HepG2 (cell line): ENCODE data around the gene LCE7A. TPM values are rescaled to one million over a fixed set of nuclear protein-coding genes. Genes with fewer than 3 reads are reported as not detected.

Experiments used
- ATAC-seq: fragments of 200-7000 bp; cut with Tn5 transposase; 3 replicates; pipeline ENCODE4 v1.9.1; 2020; ENCODE audit warnings: mild to moderate bottlenecking, moderate library complexity
- BruUV-seq: library from RNA; stranded (reverse); fragments of 400-500 nt; replicated peaks from 2 replicates; lab custom pipeline; 2021; lab: Mats Ljungman, UMichigan
- CTCF ChIA-PET: fragments of 300-600 bp; formaldehyde crosslinking; extraction: SDS; loops from one replicate; lab custom pipeline; 2021; ENCODE audit warnings: low total read pairs, inconsistent platforms, low intra/inter-chr PET ratio; lab: Yijun Ruan, JAX
- POLR2A ChIA-PET: fragments of 350-600 bp; sonication (Branson Sonifier 250); formaldehyde crosslinking; loops from one replicate; lab custom pipeline; 2020; ENCODE audit warnings: antibody characterized with exemption, inconsistent platforms; lab: Yijun Ruan, JAX
- DNase-seq: peaks from one replicate; pipeline ENCODE4 v3.0.0-alpha.2; 2015; ENCODE audit warnings: low spot score
- FAIRE-seq: peaks from 3 replicates; lab custom pipeline; 2011; peaks lifted over from hg19 to GRCh38; lab: Jason Lieb, UNC
- H2AFZ ChIP-seq: one replicate; pipeline ENCODE4 v1.6.1; 2011; ENCODE audit warnings: low read length, inconsistent platforms
- H3K27ac ChIP-seq: fragments of 300-600 bp; 3 replicates; pipeline ENCODE4 v1.8.0; 2011; ENCODE audit warnings: mixed run types, mild to moderate bottlenecking, mixed read lengths, low read length, inconsistent platforms; ENCODE audit not compliant: insufficient read depth; ENCODE audit errors: extremely low read length
- H3K27me3 ChIP-seq, 2 experiments: fragments of 200-600 bp in 1 of 2; 2 replicates in 1 of 2; 3 replicates in 1 of 2; pipeline versions ENCODE4 v1.6.0 to v1.8.0; 2011; ENCODE audit warnings: low read length in 2 of 2, mild to moderate bottlenecking in 2 of 2, moderate library complexity in 2 of 2, inconsistent platforms in 1 of 2; ENCODE audit not compliant: insufficient read depth in 2 of 2, control insufficient read depth in 1 of 2
- H3K36me3 ChIP-seq, 2 experiments: fragments of 200-600 bp in 1 of 2; replicated peaks in 1 of 2; 2 replicates in 1 of 2; 3 replicates in 1 of 2; pipeline versions ENCODE4 v1.5.1 to v1.8.0; 2011; ENCODE audit warnings: low read length in 2 of 2, inconsistent platforms in 1 of 2; ENCODE audit not compliant: insufficient read depth in 2 of 2, control insufficient read depth in 1 of 2
- H3K4me1 ChIP-seq: 2 replicates; pipeline ENCODE4 v1.5.1; 2012; ENCODE audit warnings: low read length, inconsistent platforms; ENCODE audit not compliant: insufficient read depth
- H3K4me2 ChIP-seq: 2 replicates; pipeline ENCODE4 v1.6.0; 2011; ENCODE audit warnings: low read depth, low read length, inconsistent platforms
- H3K4me3 ChIP-seq, 3 experiments: fragments of 200-600 bp in 1 of 3; sonication (generic), shearing (Covaris generic) in 1 of 3; replicated peaks in 1 of 3; 2 replicates each; pipeline ENCODE4 v1.5.1; 2011 to 2016; ENCODE audit warnings: low read length in 3 of 3, inconsistent platforms in 2 of 3, low read depth in 2 of 3, mild to moderate bottlenecking in 2 of 3, control low read depth in 1 of 3, mixed read lengths in 1 of 3; ENCODE audit not compliant: insufficient read depth in 1 of 3
- H3K79me2 ChIP-seq: one replicate; pipeline ENCODE4 v1.6.1; 2011; ENCODE audit warnings: low read length, inconsistent platforms; ENCODE audit not compliant: insufficient read depth
- H3K9ac ChIP-seq: 2 replicates; pipeline ENCODE4 v1.6.0; 2011; ENCODE audit warnings: mild to moderate bottlenecking, low read depth, low read length, inconsistent platforms; ENCODE audit not compliant: insufficient read depth
- H3K9me3 ChIP-seq: 2 replicates; pipeline ENCODE4 v1.5.1; 2012; ENCODE audit warnings: mild to moderate bottlenecking, low read length
- H4K20me1 ChIP-seq: 2 replicates; pipeline ENCODE4 v1.6.0; 2011; ENCODE audit warnings: inconsistent platforms, mild to moderate bottlenecking, low read length, moderate library complexity; ENCODE audit not compliant: insufficient read depth
- BATF2 ChIP-seq: sonication (generic); formaldehyde crosslinking; IDR thresholded peaks from 2 replicates; pipeline ENCODE4 v1.8.0; 2022; ENCODE audit warnings: mild to moderate bottlenecking, missing genetic modification reagents, moderate library complexity
- FUBP1 ChIP-seq: sonication (generic); formaldehyde crosslinking; IDR thresholded peaks from 2 replicates; pipeline ENCODE4 v1.5.1; 2020; ENCODE audit warnings: missing genetic modification reagents, mild to moderate bottlenecking, borderline replicate concordance
- IRF9 ChIP-seq: sonication (generic); formaldehyde crosslinking; IDR thresholded peaks from 2 replicates; pipeline ENCODE4 v1.8.0; 2022; ENCODE audit warnings: missing genetic modification reagents, mild to moderate bottlenecking, borderline replicate concordance
- MAF1 ChIP-seq: sonication (generic); formaldehyde crosslinking; IDR thresholded peaks from 2 replicates; pipeline ENCODE4 v1.5.0; 2020; ENCODE audit warnings: missing genetic modification reagents, borderline replicate concordance
- SIN3A ChIP-seq: IDR thresholded peaks from 2 replicates; pipeline ENCODE4 v1.6.1; 2011; ENCODE audit warnings: low read depth, mild to moderate bottlenecking, control low read depth, low read length, borderline replicate concordance
- YEATS2 ChIP-seq: sonication (generic); formaldehyde crosslinking; IDR thresholded peaks from 2 replicates; pipeline ENCODE4 v1.4.0; 2020; ENCODE audit warnings: missing genetic modification reagents, borderline replicate concordance
- ZFP91 ChIP-seq: sonication (generic); formaldehyde crosslinking; IDR thresholded peaks from 2 replicates; pipeline ENCODE4 v1.9.0; 2022; ENCODE audit warnings: missing genetic modification reagents, mild to moderate bottlenecking, borderline replicate concordance
- ZNF12 ChIP-seq: sonication (generic); formaldehyde crosslinking; IDR thresholded peaks from 2 replicates; pipeline ENCODE4 v1.5.0; 2020; ENCODE audit warnings: missing genetic modification reagents
- ZNF7 ChIP-seq: IDR thresholded peaks from 2 replicates; pipeline ENCODE4 v1.6.1; 2016; ENCODE audit warnings: missing biosample characterization, missing genetic modification reagents
- ZNF773 ChIP-seq: sonication (generic); formaldehyde crosslinking; IDR thresholded peaks from 2 replicates; pipeline ENCODE4 v1.4.0; 2020; ENCODE audit warnings: missing genetic modification reagents, borderline replicate concordance
- ZNF784 ChIP-seq: sonication (generic); formaldehyde crosslinking; IDR thresholded peaks from 2 replicates; pipeline ENCODE4 v1.5.1; 2020; ENCODE audit warnings: missing genetic modification reagents, mild to moderate bottlenecking, borderline replicate concordance
- WGBS: methylation state at CpG from one replicate; pipeline ENCODE4 v1.1.6; 2017; ENCODE audit warnings: low lambda C conversion rate; 5-methylcytosine and 5-hydroxymethylcytosine counted together
- in situ Hi-C: cut with HindIII; loops from 2 replicates; pipeline ENCODE4 v1.10.0; 2017; ENCODE audit warnings: low pct_unique_long_range_greater_than_20kb; ENCODE audit not compliant: extremely low pct_ligation_motif_present
- intact Hi-C: fragments of 100-400 bp; cut with micrococcal nuclease; formaldehyde crosslinking; loops from one replicate; pipeline ENCODE4 v1.10.0; 2022; ENCODE audit not compliant: unreplicated experiment
- polyA plus RNA-seq, 8 experiments: library from polyadenylated mRNA; depleted of rRNA in 3 of 8; stranded (reverse) in 7 of 8; unstranded in 1 of 8; fragments of >200 nt; fragmentation: Illumina TruSeq in 4 of 8; extraction: Trizol in 4 of 8; gene quantifications; 2 replicates each; pipeline versions ENCODE4 v1.2.1 to v1.2.3, GENCODE V29; 2011 to 2016; ENCODE audit warnings: low read depth in 4 of 8, missing spikeins in 1 of 8, mixed read lengths in 1 of 8; ENCODE audit not compliant: insufficient read depth in 1 of 8
- total RNA-seq, 5 experiments: library from RNA; depleted of rRNA; stranded (reverse); fragments of >200 nt; fragmentation: Illumina TruSeq; extraction: Trizol; gene quantifications; 2 replicates each; pipeline ENCODE4 v1.2.3, GENCODE V29; 2016; ENCODE audit warnings: low read depth in 1 of 5

The LCE7A gene
- total and polyA plus RNA-seq, 2 of the 13 experiments (the other 11 are each of a cell fraction or from before 2014, with no cell fraction given), result not detected

- Histone ChIP-seq H3K9ac (no peak overlapping the region), H3K4me3 (no peak overlapping the region), H3K9me3 (no peaks in the 10 kb centered on the region), H2AFZ (no peak overlapping the region), H3K4me2 (no peak overlapping the region), H3K27me3 (no peaks in the 10 kb centered on the region), H4K20me1 (no peaks in the 10 kb centered on the region), H3K27ac (no peak overlapping the region), H3K79me2 (no peaks in the 10 kb centered on the region), H3K4me1 (peaks cover 6% of the 10 kb centered on the region), H3K36me3 (no peaks in the 10 kb centered on the region)
- in situ Hi-C loops (no loop called here), intact Hi-C loops (no loop called here)
- DNase-seq (no peak), ATAC-seq (no peak), FAIRE-seq (no peak)
- ChIA-PET CTCF (no interaction called here), POLR2A (no interaction called here)
- 65% methylated on average over 5 of the region's 5 CpGs for WGBS
- TF ChIP-seq YEATS2 (CRISPR knock-in tag) (no peak), ZFP91 (CRISPR knock-in tag) (no peak), ZNF12 (CRISPR knock-in tag) (no peak), SIN3A (no peak)
- BruUV-seq, result no TSS peak
Observed at GRCh38 chr1:152880907-152881306, 21.1 kb downstream of the LCE7A start.

- Histone ChIP-seq H3K9me3 (no peaks in the 10 kb centered on the region), H3K9ac (no peak overlapping the region), H3K36me3 (no peaks in the 10 kb centered on the region), H3K27me3 (no peaks in the 10 kb centered on the region), H3K4me1 (no peaks in the 10 kb centered on the region), H3K4me2 (no peak overlapping the region), H4K20me1 (no peaks in the 10 kb centered on the region), H3K4me3 (no peak overlapping the region), H3K79me2 (no peaks in the 10 kb centered on the region), H3K27ac (no peak overlapping the region), H2AFZ (no peak overlapping the region)
- no TSS peak for BruUV-seq
- intact Hi-C loops, result no loop called here
- FAIRE-seq (no peak), ATAC-seq (no peak), DNase-seq (no peak)
- no peak for TF ChIP-seq IRF9
- TF ChIP-seq MAF1 (CRISPR knock-in tag), result no peak
- no peak for TF ChIP-seq ZNF773 (CRISPR knock-in tag)
- no peak for TF ChIP-seq FUBP1 (CRISPR knock-in tag)
- no peak for TF ChIP-seq BATF2 (CRISPR knock-in tag)
- TF ChIP-seq ZNF7 (CRISPR knock-in tag), result no peak
- no peak for TF ChIP-seq ZNF784 (CRISPR knock-in tag)
- CTCF ChIA-PET, result no interaction called here
- POLR2A ChIA-PET, result no interaction called here
- in situ Hi-C loops, result no loop called here
Observed at GRCh38 chr1:152884085-152884484, 24.3 kb downstream of the LCE7A start.
